OCI-LY7 (cell line): ENCODE measurements around the gene DLGAP4.

Experiments used
- EZH2phosphoT487 ChIP-seq: fragments of 200-600 bp; sonication (generic); IDR thresholded peaks from 2 replicates; pipeline ENCODE4 v1.6.1; 2018; ENCODE audit warnings: low read depth, borderline replicate concordance, mild to moderate bottlenecking, mixed run types, antibody characterized with exemption, low read length, moderate library complexity, mixed read lengths
- TF ChIP-seq, protein P1 (sequence below): fragments of 200-600 bp; sonication (generic); conservative IDR thresholded peaks from 2 replicates; pipeline ENCODE4 v1.5.1; 2014; ENCODE audit warnings: mild to moderate bottlenecking, antibody characterized with exemption, low read length, moderate library complexity, mixed read lengths

DNA sequence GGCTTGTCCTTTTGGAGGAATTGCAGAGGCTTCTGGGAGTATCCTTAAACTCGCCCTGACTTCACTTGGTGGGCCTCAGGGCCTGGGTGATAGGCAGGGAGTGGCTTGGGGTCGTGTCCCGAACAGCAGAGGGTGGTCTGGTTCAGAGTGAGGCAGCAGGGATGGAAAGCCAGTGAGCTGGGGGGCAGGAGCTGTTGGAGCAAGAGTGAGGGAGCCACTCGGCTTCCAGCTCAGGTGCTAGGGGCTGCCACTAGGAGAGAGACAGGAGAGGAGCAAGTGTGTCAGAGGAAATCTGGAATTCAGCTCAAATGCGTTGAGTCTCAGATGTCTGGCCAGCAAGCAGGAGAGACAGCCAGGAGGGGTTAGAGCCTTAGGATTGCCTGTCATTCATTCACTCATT lies 85.8 kb downstream of the DLGAP4 start:
- TF ChIP-seq, protein P1, sequence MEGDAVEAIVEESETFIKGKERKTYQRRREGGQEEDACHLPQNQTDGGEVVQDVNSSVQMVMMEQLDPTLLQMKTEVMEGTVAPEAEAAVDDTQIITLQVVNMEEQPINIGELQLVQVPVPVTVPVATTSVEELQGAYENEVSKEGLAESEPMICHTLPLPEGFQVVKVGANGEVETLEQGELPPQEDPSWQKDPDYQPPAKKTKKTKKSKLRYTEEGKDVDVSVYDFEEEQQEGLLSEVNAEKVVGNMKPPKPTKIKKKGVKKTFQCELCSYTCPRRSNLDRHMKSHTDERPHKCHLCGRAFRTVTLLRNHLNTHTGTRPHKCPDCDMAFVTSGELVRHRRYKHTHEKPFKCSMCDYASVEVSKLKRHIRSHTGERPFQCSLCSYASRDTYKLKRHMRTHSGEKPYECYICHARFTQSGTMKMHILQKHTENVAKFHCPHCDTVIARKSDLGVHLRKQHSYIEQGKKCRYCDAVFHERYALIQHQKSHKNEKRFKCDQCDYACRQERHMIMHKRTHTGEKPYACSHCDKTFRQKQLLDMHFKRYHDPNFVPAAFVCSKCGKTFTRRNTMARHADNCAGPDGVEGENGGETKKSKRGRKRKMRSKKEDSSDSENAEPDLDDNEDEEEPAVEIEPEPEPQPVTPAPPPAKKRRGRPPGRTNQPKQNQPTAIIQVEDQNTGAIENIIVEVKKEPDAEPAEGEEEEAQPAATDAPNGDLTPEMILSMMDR: no peak
- TF ChIP-seq EZH2phosphoT487: no peak
